ENCODE data around the gene DNMT3L.
A peak's percentile ranks its signal among the peaks of the same experiment; 100 is the strongest.

DNMT3L gene

DNA sequence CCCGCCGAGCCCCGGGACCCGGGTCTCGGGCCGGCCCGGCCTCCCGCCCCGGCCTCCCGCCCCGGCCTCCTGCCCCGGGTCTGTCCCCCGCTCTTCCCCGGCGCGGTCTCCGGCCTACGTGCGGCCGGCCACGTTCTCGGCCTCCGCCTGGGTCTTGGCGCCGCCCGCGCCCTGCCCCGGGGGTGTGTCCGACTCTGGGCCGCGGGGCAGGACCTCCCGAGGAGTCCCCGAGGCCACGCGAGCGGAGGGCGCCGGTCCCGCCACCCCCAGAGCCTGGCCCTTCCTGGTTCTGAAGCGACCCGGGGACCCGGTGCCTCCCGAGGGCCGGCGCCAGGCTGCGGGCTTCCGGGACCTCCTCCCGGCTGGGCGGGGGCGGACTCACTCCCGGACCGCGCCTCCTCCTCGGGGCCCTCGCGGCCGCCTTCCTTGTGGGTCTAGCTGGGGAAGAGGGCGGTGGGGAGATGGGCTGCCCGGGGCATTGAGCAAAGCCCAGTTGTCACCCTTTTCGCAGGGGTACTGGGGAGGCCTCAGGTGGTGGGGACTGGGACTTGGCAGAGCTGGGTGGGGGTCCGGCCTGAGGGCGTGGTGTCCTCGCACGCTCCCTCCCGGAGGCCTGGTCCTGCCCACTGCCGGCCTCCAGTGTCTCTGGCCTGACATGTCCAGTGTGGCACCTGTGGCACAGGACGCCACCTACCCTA lies 38.7 kb upstream of the DNMT3L start:
- in situ Hi-C loops (cut with HindIII; ENCODE audit: low pct_ligation_motif_present, low sequenced_read_pairs): no loop called here
- H3K4me3 ChIP-seq (ENCODE audit: low read depth, low read length): peak overlapping the region; percentile 67
- H3K27me3 ChIP-seq (replicated peaks): no peaks in the 10 kb centered on the region
- H3K36me3 ChIP-seq (replicated peaks): no peaks in the 10 kb centered on the region
- DNase-seq: peak; percentile 6
- peak overlapping the region; percentile 18 for H3K27ac ChIP-seq
- TF ChIP-seq, protein P1, sequence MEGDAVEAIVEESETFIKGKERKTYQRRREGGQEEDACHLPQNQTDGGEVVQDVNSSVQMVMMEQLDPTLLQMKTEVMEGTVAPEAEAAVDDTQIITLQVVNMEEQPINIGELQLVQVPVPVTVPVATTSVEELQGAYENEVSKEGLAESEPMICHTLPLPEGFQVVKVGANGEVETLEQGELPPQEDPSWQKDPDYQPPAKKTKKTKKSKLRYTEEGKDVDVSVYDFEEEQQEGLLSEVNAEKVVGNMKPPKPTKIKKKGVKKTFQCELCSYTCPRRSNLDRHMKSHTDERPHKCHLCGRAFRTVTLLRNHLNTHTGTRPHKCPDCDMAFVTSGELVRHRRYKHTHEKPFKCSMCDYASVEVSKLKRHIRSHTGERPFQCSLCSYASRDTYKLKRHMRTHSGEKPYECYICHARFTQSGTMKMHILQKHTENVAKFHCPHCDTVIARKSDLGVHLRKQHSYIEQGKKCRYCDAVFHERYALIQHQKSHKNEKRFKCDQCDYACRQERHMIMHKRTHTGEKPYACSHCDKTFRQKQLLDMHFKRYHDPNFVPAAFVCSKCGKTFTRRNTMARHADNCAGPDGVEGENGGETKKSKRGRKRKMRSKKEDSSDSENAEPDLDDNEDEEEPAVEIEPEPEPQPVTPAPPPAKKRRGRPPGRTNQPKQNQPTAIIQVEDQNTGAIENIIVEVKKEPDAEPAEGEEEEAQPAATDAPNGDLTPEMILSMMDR (IDR thresholded peaks at IDR 0.05; ENCODE audit: low read depth, low read length, missing control alignments): no peak

DNA sequence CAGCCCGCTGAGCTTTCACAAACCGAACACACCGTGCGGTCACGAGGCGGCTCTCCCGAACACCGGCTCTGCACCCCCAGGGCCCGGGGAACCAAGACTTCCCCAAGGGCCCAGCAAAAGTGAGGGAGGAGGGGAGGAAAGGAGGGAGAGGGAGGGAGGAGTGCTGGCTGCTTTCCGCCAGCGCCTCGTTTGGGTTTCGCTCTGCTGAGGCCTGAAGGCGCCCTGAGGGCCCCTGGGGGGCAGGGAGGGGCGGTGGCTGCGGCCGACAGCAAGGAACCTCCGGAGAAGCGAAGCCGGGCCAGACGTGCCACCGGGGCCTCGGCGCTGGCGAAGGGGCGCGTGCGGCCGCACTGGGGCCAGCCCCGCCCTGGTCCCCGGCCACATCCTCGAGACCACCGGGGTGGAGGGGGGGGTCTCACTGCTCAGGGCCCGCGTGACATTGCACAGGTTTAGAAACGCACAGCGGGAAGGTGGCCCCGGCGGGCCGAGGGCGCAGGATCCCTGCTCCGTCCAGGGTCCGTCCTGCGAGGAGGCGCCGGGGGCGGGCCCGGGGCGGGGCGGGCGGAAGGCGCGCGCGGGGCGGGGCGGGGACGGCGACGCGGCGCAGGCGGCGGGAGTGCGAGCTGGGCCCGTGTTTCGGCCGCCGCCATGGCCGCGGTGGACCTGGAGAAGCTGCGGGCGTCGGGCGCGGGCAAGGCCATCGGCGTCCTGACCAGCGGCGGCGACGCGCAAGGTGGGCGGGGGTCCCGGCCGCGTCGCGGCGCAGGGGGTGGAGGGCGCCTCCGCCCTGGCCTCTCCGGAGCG lies 38.0 kb upstream of the DNMT3L start, which contains the start of gene PFKL:
PFKL (plus strand) TSS at position 596 of the 804 bp plus-strand sequence; CDS start at position 649, 53 bp downstream.
- H3K36me3 ChIP-seq (replicated peaks): no peaks in the 10 kb centered on the region
- in situ Hi-C loops (cut with HindIII; ENCODE audit: low pct_ligation_motif_present, low sequenced_read_pairs): no loop called here
- H3K27ac ChIP-seq: peak within 1 kb of the TSS; percentile 24
- TF ChIP-seq, protein P1 (IDR thresholded peaks at IDR 0.05; ENCODE audit: low read depth, low read length, missing control alignments): no peak
- peak within 1 kb of the TSS; percentile 67 for H3K4me3 ChIP-seq (ENCODE audit: low read depth, low read length)
- H3K27me3 ChIP-seq (replicated peaks): no peaks in the 10 kb centered on the region
- DNase-seq: peak; percentile 22

DNA sequence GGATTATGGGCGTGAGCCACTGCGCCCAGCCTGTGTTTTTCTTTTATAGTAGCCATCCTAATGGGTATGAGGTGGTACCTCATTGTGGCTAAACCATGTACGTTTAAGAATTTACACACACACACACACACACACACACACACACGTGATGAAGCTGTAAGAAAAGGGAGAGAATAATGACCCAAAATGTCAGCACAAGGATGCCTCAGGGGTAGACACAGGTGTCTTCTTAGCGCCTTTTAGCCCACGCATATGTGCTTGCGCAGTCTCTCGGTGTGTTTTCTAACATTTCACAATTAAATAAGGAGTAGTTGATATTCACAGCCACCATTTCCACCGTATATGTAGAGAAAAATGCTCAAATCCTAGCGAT lies 37.4 kb upstream of the DNMT3L start:
- Histone ChIP-seq H3K36me3 (replicated peaks) (no peaks in the 10 kb centered on the region), H3K4me3 (ENCODE audit: low read depth, low read length) (peak overlapping the region; percentile 67), H3K27me3 (replicated peaks) (no peaks in the 10 kb centered on the region), H3K27ac (no peak overlapping the region)
- TF ChIP-seq, protein P1 (IDR thresholded peaks at IDR 0.05; ENCODE audit: low read depth, low read length, missing control alignments): no peak
- in situ Hi-C loops (cut with HindIII; ENCODE audit: low pct_ligation_motif_present, low sequenced_read_pairs): no loop called here
- DNase-seq: no peak

DNA sequence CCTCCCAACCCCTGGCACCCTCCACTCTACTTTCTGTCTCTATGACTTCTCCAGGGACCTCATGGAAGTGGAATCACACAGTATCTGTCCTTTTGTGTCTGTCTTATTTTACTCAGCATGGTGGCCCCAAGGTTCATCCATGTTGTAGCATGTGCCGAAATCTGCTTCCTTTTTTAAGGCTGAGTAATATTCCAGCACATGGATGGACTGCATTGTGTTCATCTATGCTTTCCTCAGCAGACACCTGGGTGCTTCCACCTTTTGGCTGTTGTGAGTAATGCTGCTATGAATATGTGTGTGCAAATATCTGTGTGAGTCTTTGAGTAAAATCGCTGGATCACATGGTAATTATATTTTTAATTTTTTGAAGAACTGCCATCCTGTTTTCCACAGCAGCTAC lies 36.6 kb upstream of the DNMT3L start:
- TF ChIP-seq, protein P1 (IDR thresholded peaks at IDR 0.05; ENCODE audit: low read depth, low read length, missing control alignments): peak; percentile 25
- Histone ChIP-seq H3K36me3 (replicated peaks) (no peaks in the 10 kb centered on the region), H3K27ac (no peak overlapping the region), H3K27me3 (replicated peaks) (no peaks in the 10 kb centered on the region), H3K4me3 (ENCODE audit: low read depth, low read length) (no peak overlapping the region)
- no peak for DNase-seq
- in situ Hi-C loops (cut with HindIII; ENCODE audit: low pct_ligation_motif_present, low sequenced_read_pairs): no loop called here

DNA sequence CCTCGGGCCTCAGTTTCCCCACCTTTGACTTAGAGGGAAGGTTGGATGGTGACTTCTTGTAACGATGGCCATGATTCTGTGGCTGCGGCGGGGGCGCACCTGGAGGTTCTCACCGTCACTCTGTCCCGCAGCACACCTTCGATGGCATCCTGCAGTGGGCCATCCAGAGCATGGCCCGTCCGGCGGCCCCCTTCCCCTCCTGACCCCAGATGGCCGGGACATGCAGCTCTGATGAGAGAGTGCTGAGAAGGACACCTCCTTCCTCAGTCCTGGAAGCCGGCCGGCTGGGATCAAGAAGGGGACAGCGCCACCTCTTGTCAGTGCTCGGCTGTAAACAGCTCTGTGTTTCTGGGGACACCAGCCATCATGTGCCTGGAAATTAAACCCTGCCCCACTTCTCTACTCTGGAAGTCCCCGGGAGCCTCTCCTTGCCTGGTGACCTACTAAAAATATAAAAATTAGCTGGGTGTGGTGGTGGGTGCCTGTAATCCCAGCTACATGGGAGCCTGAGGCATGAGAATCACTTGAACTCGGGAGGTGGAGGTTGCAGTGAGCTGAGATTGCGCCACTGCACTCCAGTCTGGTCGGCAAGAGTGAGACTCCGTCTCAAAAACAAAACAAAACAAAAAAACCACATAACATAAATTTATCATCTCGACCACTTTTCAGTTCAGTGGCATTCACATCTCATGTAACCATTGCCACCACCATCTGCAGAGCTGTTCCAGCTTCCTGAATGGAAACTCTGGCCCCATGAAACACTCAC lies 36.0 kb upstream of the DNMT3L start:
- Histone ChIP-seq H3K4me3 (ENCODE audit: low read depth, low read length) (no peak overlapping the region), H3K27ac (no peak overlapping the region)
- in situ Hi-C loops (cut with HindIII; ENCODE audit: low pct_ligation_motif_present, low sequenced_read_pairs): no loop called here

More for the DNA sequence above, 36.0 kb upstream of the DNMT3L start:
- Histone ChIP-seq H3K27me3 (replicated peaks) (no peaks in the 10 kb centered on the region), H3K36me3 (replicated peaks) (no peaks in the 10 kb centered on the region)
- TF ChIP-seq, protein P1 (IDR thresholded peaks at IDR 0.05; ENCODE audit: low read depth, low read length, missing control alignments): peak; percentile 92
- peak; percentile 70 for DNase-seq

All from brain microvascular endothelial cell (primary cell).